NCI-H1105 (cell line): ENCODE results near the gene IFNL2.

Source experiments
- DNase-seq: peaks from one replicate; lab custom pipeline; 2025; lab: John Stamatoyannopoulos, UW

The IFNL2 gene

DNA sequence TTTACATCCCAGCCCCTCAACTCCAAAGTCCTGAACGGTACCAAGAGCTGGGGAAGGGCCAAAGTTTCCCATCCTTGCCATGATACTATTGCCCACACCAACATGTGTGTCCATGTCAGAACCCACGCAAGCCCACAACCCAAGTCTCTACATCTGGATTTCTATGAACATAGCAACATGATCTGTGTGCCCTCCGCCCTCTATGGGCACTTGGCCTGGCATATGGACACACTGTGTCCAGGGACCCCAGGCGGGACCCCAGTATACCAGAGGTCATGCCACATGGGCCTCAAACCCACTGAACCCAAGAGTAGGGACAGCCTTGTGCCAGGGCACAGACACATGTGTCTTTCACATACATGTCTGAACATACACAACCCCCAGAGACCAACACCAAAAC, 50.5 kb downstream of the IFNL2 start:
- no peak for DNase-seq

- no peak for DNase-seq
Measured at GRCh38 chr19:39319098-39319891, 51.1 kb downstream of the IFNL2 start.
